PC-3 (cell line): Measurements from ENCODE around the gene IL4I1.

ENCODE experiments used
- CTCF ChIP-seq: fragments of 300-600 bp; sonication (generic); conservative IDR thresholded peaks from 2 replicates; pipeline ENCODE4 v1.5.1; 2017; ENCODE audit warnings: antibody characterized with exemption, low read depth, mild to moderate bottlenecking, low read length
- EZH2 ChIP-seq: fragments of 300-600 bp; sonication (generic); IDR thresholded peaks from one replicate; pipeline ENCODE4 v1.6.1; 2017; ENCODE audit warnings: antibody characterized with exemption, mild to moderate bottlenecking, low read length; ENCODE audit not compliant: unreplicated experiment
- EZH2phosphoT487 ChIP-seq: fragments of 300-600 bp; sonication (generic); IDR thresholded peaks from 2 replicates; pipeline ENCODE4 v1.6.1; 2018; ENCODE audit warnings: mild to moderate bottlenecking, antibody characterized with exemption, low read length, borderline replicate concordance

GRCh38 chr19:49895566-49896297 is 955 bp downstream of the IL4I1 start:
- TF ChIP-seq CTCF (no peak), EZH2 (no peak), EZH2phosphoT487 (no peak)
